Measurements from ENCODE around the gene THOC6.

Gene THOC6

GRCh38 chr16:3038256-3038655 lies 14.4 kb downstream of the THOC6 start:
- no peak for TF ChIP-seq ZFP37 (tag by site-specific recombination; IDR thresholded peaks at IDR 0.05)
- TF ChIP-seq ZXDB (tag by site-specific recombination; IDR thresholded peaks at IDR 0.05): peak; percentile 47; the same call in 1 of the 2 replicates
- TF ChIP-seq ZNF394 (tag by site-specific recombination; IDR thresholded peaks at IDR 0.05; ENCODE audit: borderline replicate concordance): peak; percentile 26; the same call in 1 of the 2 replicates
- Histone ChIP-seq H3K4me1 (ENCODE audit: control insufficient read depth, insufficient read depth, low read length) (no peaks in the 10 kb centered on the region), H3K36me3 (ENCODE audit: control insufficient read depth in 2 of 2, insufficient read depth in 1 of 2, low read length in 2 of 2) (no peaks in the 10 kb centered on the region), H3K27ac (ENCODE audit: extremely low read depth, low read depth, low read length) (no peak overlapping the region), H3K9me3 (ENCODE audit: control insufficient read depth, insufficient read depth, low read depth, low read length) (no peaks in the 10 kb centered on the region), H3K4me3 (ENCODE audit: low read depth, low read length) (no peak overlapping the region)
- CTCF ChIA-PET: interaction anchor here (0.6 to 7.2 kb wide), 5 partner anchors 8 to 92 kb away, joined by 3 to 87 read pairs (median 5); no protein-coding TSS in a partner anchor
- POLR2A ChIA-PET: no interaction called here

GRCh38 chr16:3038896-3039295 lies 15.1 kb downstream of the THOC6 start:
- ChIA-PET CTCF (interaction anchor here (0.6 to 7.2 kb wide), 4 partner anchors 9 to 91 kb away, joined by 3 to 87 read pairs (median 6); no protein-coding TSS in a partner anchor), POLR2A (interaction anchor here (0.8 to 3.0 kb wide), 3 partner anchors 10 to 94 kb away, joined by 3 to 10 read pairs (median 4); partner anchors contain the start of gene TNFRSF12A)
- Histone ChIP-seq H3K36me3 (ENCODE audit: control insufficient read depth in 2 of 2, insufficient read depth in 1 of 2, low read length in 2 of 2) (no peaks in the 10 kb centered on the region), H3K9me3 (ENCODE audit: control insufficient read depth, insufficient read depth, low read depth, low read length) (no peaks in the 10 kb centered on the region), H3K27ac (ENCODE audit: extremely low read depth, low read depth, low read length) (no peak overlapping the region), H3K4me3 (ENCODE audit: low read depth, low read length) (no peak overlapping the region), H3K4me1 (ENCODE audit: control insufficient read depth, insufficient read depth, low read length) (no peaks in the 10 kb centered on the region)
- TF ChIP-seq ZNF692 (tag by site-specific recombination; IDR thresholded peaks at IDR 0.05) (peak; percentile 51; the same call in 1 of the 2 replicates), ZFP41 (tag by site-specific recombination; IDR thresholded peaks at IDR 0.05; ENCODE audit: borderline replicate concordance) (no peak), ZFHX2 (tag by site-specific recombination; conservative IDR thresholded peaks at IDR 0.05) (peak; percentile 39; the same call in 1 of the 2 replicates), ZNF140 (tag by site-specific recombination; IDR thresholded peaks at IDR 0.05) (0 out of 2 replicates have a peak, but pooled peaks have one; percentile 20), EGR2 (tag by site-specific recombination; IDR thresholded peaks at IDR 0.05; ENCODE audit: low read depth) (0 out of 2 replicates have a peak, but pooled peaks have one; percentile 13), ZFP69B (tag by site-specific recombination; IDR thresholded peaks at IDR 0.05) (0 out of 2 replicates have a peak, but pooled peaks have one; percentile 50)

GRCh38 chr16:3042376-3042775 lies 18.5 kb downstream of the THOC6 start:
- Histone ChIP-seq H3K4me1 (ENCODE audit: control insufficient read depth, insufficient read depth, low read length) (no peaks in the 10 kb centered on the region), H3K4me3 (ENCODE audit: low read depth, low read length) (no peak overlapping the region), H3K9me3 (ENCODE audit: control insufficient read depth, insufficient read depth, low read depth, low read length) (no peaks in the 10 kb centered on the region), H3K36me3 (ENCODE audit: control insufficient read depth in 2 of 2, insufficient read depth in 1 of 2, low read length in 2 of 2) (no peaks in the 10 kb centered on the region), H3K27ac (ENCODE audit: extremely low read depth, low read depth, low read length) (no peak overlapping the region)
- no peak for TF ChIP-seq HOXA7 (CRISPR knock-in tag; IDR thresholded peaks at IDR 0.05; ENCODE audit: borderline replicate concordance)
- 0 out of 2 replicates have a peak, but pooled peaks have one; percentile 32 for TF ChIP-seq GLIS1 (tag by site-specific recombination; IDR thresholded peaks at IDR 0.05)
- ChIA-PET CTCF (interaction anchor here (7.2 kb wide), 1 partner anchor 13 kb away, joined by 87 read pairs; no protein-coding TSS in a partner anchor), POLR2A (interaction anchor here (0.6 to 2.2 kb wide), 5 partner anchors 9 to 1727 kb away, joined by 3 to 9 read pairs (median 3); no protein-coding TSS in a partner anchor)

GRCh38 chr16:3044708-3045107 lies 20.9 kb downstream of the THOC6 start:
- H3K27ac ChIP-seq (ENCODE audit: extremely low read depth, low read depth, low read length): no peak overlapping the region
- no peaks in the 10 kb centered on the region for H3K36me3 ChIP-seq (ENCODE audit: control insufficient read depth in 2 of 2, insufficient read depth in 1 of 2, low read length in 2 of 2)
- H3K4me1 ChIP-seq (ENCODE audit: control insufficient read depth, insufficient read depth, low read length): no peaks in the 10 kb centered on the region
- no peaks in the 10 kb centered on the region for H3K9me3 ChIP-seq (ENCODE audit: control insufficient read depth, insufficient read depth, low read depth, low read length)
- CTCF ChIA-PET: interaction anchor here (0.7 to 2.0 kb wide), 4 partner anchors 13 to 92 kb away, joined by 3 to 13 read pairs (median 6); no protein-coding TSS in a partner anchor
- H3K4me3 ChIP-seq (ENCODE audit: low read depth, low read length): no peak overlapping the region
- POLR2A ChIA-PET: no interaction called here
- no peak for TF ChIP-seq KLF8 (tag by site-specific recombination; IDR thresholded peaks at IDR 0.05)
- no peak for TF ChIP-seq ZNF354C (tag by site-specific recombination; IDR thresholded peaks at IDR 0.05; ENCODE audit: borderline replicate concordance, low read depth)
- TF ChIP-seq GLIS2 (tag by site-specific recombination; IDR thresholded peaks at IDR 0.05): no peak
- no peak for TF ChIP-seq ZNF707 (tag by site-specific recombination; IDR thresholded peaks at IDR 0.05)
- TF ChIP-seq MZF1 (tag by site-specific recombination; IDR thresholded peaks at IDR 0.05; ENCODE audit: borderline replicate concordance): no peak
- no peak for TF ChIP-seq GFI1B (tag by site-specific recombination; IDR thresholded peaks at IDR 0.05)
- no peak for TF ChIP-seq ZNF544 (tag by site-specific recombination; IDR thresholded peaks at IDR 0.05)
- TF ChIP-seq ZNF324 (tag by site-specific recombination; IDR thresholded peaks at IDR 0.05): no peak
- no peak for TF ChIP-seq CTCF (tag by site-specific recombination; IDR thresholded peaks at IDR 0.05)
- no peak for TF ChIP-seq ZNF248 (tag by site-specific recombination; IDR thresholded peaks at IDR 0.05)
- TF ChIP-seq ZNF514 (tag by site-specific recombination; IDR thresholded peaks at IDR 0.05): no peak
- no peak for TF ChIP-seq ZBTB6 (tag by site-specific recombination; IDR thresholded peaks at IDR 0.05)
- no peak for TF ChIP-seq ZBTB20 (tag by site-specific recombination; IDR thresholded peaks at IDR 0.05)
- no peak for TF ChIP-seq ZNF416 (tag by site-specific recombination; IDR thresholded peaks at IDR 0.05)

Measured in HEK293 (cell line).